Spleen (tissue), 11 donors: ENCODE results near the gene NPDC1. TPM values are rescaled to one million over a fixed set of nuclear protein-coding genes. Genes with fewer than 3 reads are reported as not detected.
"Not testable (repeated sequence)": the region's sequence is repeated elsewhere in the genome, so short reads cannot be mapped to it uniquely, and the experiment has no call there.

Experiments used
- DNase-seq: peaks from one replicate; pipeline ENCODE4 v3.0.0-alpha.2; 2020
- H3K27ac ChIP-seq, 8 donors: fragments of 200-600 bp; sonication (generic) in 7 of 8; 1 replicate in 4 of 8; 2 replicates in 4 of 8; pipeline versions ENCODE4 v1.5.0 to v1.8.0; 2016 to 2021; ENCODE audit warnings: inconsistent platforms in 4 of 8, mild to moderate bottlenecking in 4 of 8, moderate library complexity in 1 of 8
- H3K27me3 ChIP-seq, 7 donors: fragments of 200-600 bp; sonication (generic) in 6 of 7; replicated peaks in 1 of 7; 1 replicate in 4 of 7; 2 replicates in 3 of 7; pipeline versions ENCODE4 v1.5.0 to v1.8.0; 2016 to 2021; ENCODE audit warnings: inconsistent platforms in 3 of 7, mild to moderate bottlenecking in 1 of 7
- H3K36me3 ChIP-seq, 6 donors: fragments of 200-600 bp; sonication (generic) in 5 of 6; 1 replicate in 4 of 6; 2 replicates in 2 of 6; pipeline versions ENCODE4 v1.5.0 to v1.8.0; 2016 to 2021; ENCODE audit warnings: inconsistent platforms in 2 of 6
- H3K4me1 ChIP-seq, 6 donors: fragments of 200-600 bp; sonication (generic) in 5 of 6; 1 replicate in 3 of 6; 2 replicates in 3 of 6; pipeline versions ENCODE4 v1.5.0 to v1.8.0; 2016 to 2021; ENCODE audit warnings: inconsistent platforms in 3 of 6
- H3K4me3 ChIP-seq, 8 donors: fragments of 200-600 bp; sonication (generic) in 7 of 8; 1 replicate in 4 of 8; 2 replicates in 4 of 8; pipeline versions ENCODE4 v1.5.0 to v1.8.0; 2016 to 2021; ENCODE audit warnings: inconsistent platforms in 4 of 8, mild to moderate bottlenecking in 4 of 8, moderate library complexity in 2 of 8
- H3K9me3 ChIP-seq, 8 donors: fragments of 200-600 bp; sonication (generic) in 7 of 8; 1 replicate in 4 of 8; 2 replicates in 4 of 8; pipeline versions ENCODE4 v1.5.0 to v1.8.0; 2016 to 2021; ENCODE audit warnings: inconsistent platforms in 4 of 8
- CTCF ChIP-seq, 11 experiments: fragments of 200-600 bp in 7 of 11; fragments of 450-650 bp in 4 of 11; sonication (generic) in 4 of 11; IDR thresholded peaks in 8 of 11; conservative IDR thresholded peaks in 3 of 11; 1 replicate in 7 of 11; 2 replicates in 4 of 11; pipeline versions ENCODE4 v1.4.0 to v1.8.0; 2016 to 2021; ENCODE audit warnings: antibody characterized with exemption in 11 of 11, inconsistent platforms in 4 of 11, mild to moderate bottlenecking in 1 of 11
- POLR2A ChIP-seq, 3 donors: fragments of 450-650 bp; IDR thresholded peaks; one replicate each; pipeline ENCODE4 v1.5.1; 2017; ENCODE audit warnings: antibody characterized with exemption in 3 of 3, mild to moderate bottlenecking in 1 of 3
- POLR2AphosphoS5 ChIP-seq, 3 donors: sonication (generic); formaldehyde crosslinking; IDR thresholded peaks; one replicate each; pipeline ENCODE4 v1.5.1; 2017; ENCODE audit warnings: antibody characterized with exemption in 3 of 3
- WGBS, 5 donors: extraction: QIAGEN DNeasy Blood & Tissue Kit in 3 of 5; methylation state at CpG; one replicate each; pipeline versions ENCODE4 v1.1.5 to v1.1.7; 2013 to 2018; 5-methylcytosine and 5-hydroxymethylcytosine counted together
- intact Hi-C: fragments of 100-400 bp; cut with DNase I; formaldehyde crosslinking; loops from one replicate; pipeline ENCODE4 v1.15.0; 2023; ENCODE audit warnings: low total_unique reads
- polyA plus RNA-seq, 3 donors: library from polyadenylated mRNA; stranded (reverse); fragments of 200-250 nt; gene quantifications; one replicate each; pipeline ENCODE4 v1.2.1, GENCODE V29; 2013
- total RNA-seq, 7 donors: library from RNA; depleted of rRNA in 3 of 7; stranded (reverse); fragments of >200 nt in 3 of 7; fragmentation: NEBNext Ultra II Directional in 4 of 7; extraction: Animal tissue kit (Norgen Biotek cat#: 25700) in 4 of 7; gene quantifications; one replicate each; pipeline versions ENCODE4 v1.1.0 to v1.2.1, GENCODE V29; 2016 to 2021
- donor health status: healthy with polysubstance abuse.
- donor health status: DM: no; HTN: no; CAD: no; lungs with moderate emphysema.
- donor health status: DM: no; HTN: no; CAD: no.
- donor health status: Bipolar disorder and iron deficiency.
- donor health status: healthy.
- donor health status: DM: no; HTN: no; CAD: no.
- donor health status: DM: yes; HTN: yes; CAD: no.

The NPDC1 gene
- total and polyA plus RNA-seq, 10 donors: 86.3 to 358 (median 132) TPM

GRCh38 chr9:137035507-137035834 is 10.5 kb downstream of the NPDC1 start:
- Histone ChIP-seq H3K27ac (peak overlapping the region in 7 of 8 donors; percentile 80 to 94 (median 84)), H3K27me3 (peaks cover 0 to 14% (median 0%) of the 10 kb centered on the region in 7 donors), H3K4me3 (peak overlapping the region in 1 of 8 donors; percentile 86), H3K9me3 (no peaks in the 10 kb centered on the region), H3K4me1 (peaks cover 36 to 72% (median 55%) of the 10 kb centered on the region in 6 donors), H3K36me3 (peaks cover 0 to 38% (median 10%) of the 10 kb centered on the region in 6 donors)
- intact Hi-C loops: loop anchor here (5.0 to 10.0 kb wide), 2 partner anchors 91 to 248 kb away; partner anchors contain the start of genes C8G and FBXW5
- no peak for DNase-seq
- peak in 2 of 3 donors; percentile 4 to 57 for TF ChIP-seq POLR2AphosphoS5 (IDR thresholded peaks at IDR 0.05)
- TF ChIP-seq POLR2A (IDR thresholded peaks at IDR 0.05): no peak
- TF ChIP-seq CTCF (IDR thresholded peaks at IDR 0.05 in 8 of 11, conservative IDR thresholded peaks at IDR 0.05 in 3 of 11): peak in 7 of 11 experiments; percentile 1 to 71 (median 46)
- 34 to 37% (median 34%) methylated on average over 9 of the region's 9 CpGs; no CpG with 5 or more reads in 1 of the 5 donors for WGBS, 5 donors

GRCh38 chr9:137034709-137035506 is 11.1 kb downstream of the NPDC1 start:
- DNase-seq: peak; percentile 97
- 1 to 8% (median 4%) methylated on average over 16 to 24 of the region's 24 CpGs for WGBS, 5 donors
- intact Hi-C loops: loop anchor here (5.0 to 10.0 kb wide), 2 partner anchors 90 to 248 kb away; partner anchors contain the start of genes C8G and FBXW5
- Histone ChIP-seq H3K4me1 (peaks cover 39 to 72% (median 59%) of the 10 kb centered on the region in 6 donors), H3K9me3 (no peaks in the 10 kb centered on the region), H3K27ac (peak overlapping the region; percentile 80 to 94 (median 84)), H3K36me3 (peaks cover 0 to 33% (median 10%) of the 10 kb centered on the region in 6 donors), H3K27me3 (peaks cover 0 to 12% (median 0%) of the 10 kb centered on the region in 7 donors), H3K4me3 (peak overlapping the region in 7 of 8 donors; percentile 4 to 86 (median 31))
- peak; percentile 85 to 97 (median 94) for TF ChIP-seq CTCF (IDR thresholded peaks at IDR 0.05 in 8 of 11, conservative IDR thresholded peaks at IDR 0.05 in 3 of 11)
- peak in 1 of 3 donors; percentile 20 for TF ChIP-seq POLR2A (IDR thresholded peaks at IDR 0.05)
- TF ChIP-seq POLR2AphosphoS5 (IDR thresholded peaks at IDR 0.05): peak; percentile 75 to 78 (median 77)

- H3K4me3 ChIP-seq: peak overlapping the region in 7 of 8 donors; percentile 8 to 86 (median 60)
- intact Hi-C loops: loop anchor here (10.0 kb wide), 1 partner anchor 89 kb away; the partner anchor contains the start of genes C8G and FBXW5
- peak; percentile 87 for DNase-seq
- peaks cover 46 to 77% (median 66%) of the 10 kb centered on the region in 6 donors for H3K4me1 ChIP-seq
- no peaks in the 10 kb centered on the region for H3K9me3 ChIP-seq
- peak overlapping the region; percentile 81 to 94 (median 84) for H3K27ac ChIP-seq
- peaks cover 0 to 25% (median 8%) of the 10 kb centered on the region in 6 donors for H3K36me3 ChIP-seq
- 4 to 23% (median 15%) methylated on average over 11 to 15 of the region's 15 CpGs for WGBS, 5 donors
- peaks cover 0 to 5% (median 0%) of the 10 kb centered on the region in 7 donors for H3K27me3 ChIP-seq
- TF ChIP-seq CTCF (IDR thresholded peaks at IDR 0.05 in 8 of 11, conservative IDR thresholded peaks at IDR 0.05 in 3 of 11) (no peak), POLR2A (IDR thresholded peaks at IDR 0.05) (no peak), POLR2AphosphoS5 (IDR thresholded peaks at IDR 0.05) (no peak)
Measured at GRCh38 chr9:137034039-137034708, 11.8 kb downstream of the NPDC1 start.

- not testable (repeated sequence) for H3K27me3 ChIP-seq, DNase-seq, H3K9me3 ChIP-seq
- 63 to 75% (median 66%) methylated on average over 5 of the region's 5 CpGs for WGBS, 5 donors
- H3K36me3 ChIP-seq: peaks cover 0 to 19% (median 2%) of the 10 kb centered on the region in 6 donors
- H3K27ac ChIP-seq: peak overlapping the region; percentile 2 to 94 (median 84)
- peaks cover 53 to 84% (median 73%) of the 10 kb centered on the region in 6 donors for H3K4me1 ChIP-seq
- intact Hi-C loops: loop anchor here (10.0 kb wide), 1 partner anchor 89 kb away; the partner anchor contains the start of genes C8G and FBXW5
- H3K4me3 ChIP-seq: peak overlapping the region in 7 of 8 donors; percentile 7 to 86 (median 60)
Measured at GRCh38 chr9:137033481-137033880, 12.5 kb downstream of the NPDC1 start.
